OCI-M1 (cell line): ENCODE measurements around the gene PRPSAP1.
A peak's percentile ranks its signal among the peaks of the same experiment; 100 is the strongest.

Experiments used
- DNase-seq: peaks from one replicate; lab custom pipeline; 2025; lab: John Stamatoyannopoulos, UW

PRPSAP1 gene, protein sequence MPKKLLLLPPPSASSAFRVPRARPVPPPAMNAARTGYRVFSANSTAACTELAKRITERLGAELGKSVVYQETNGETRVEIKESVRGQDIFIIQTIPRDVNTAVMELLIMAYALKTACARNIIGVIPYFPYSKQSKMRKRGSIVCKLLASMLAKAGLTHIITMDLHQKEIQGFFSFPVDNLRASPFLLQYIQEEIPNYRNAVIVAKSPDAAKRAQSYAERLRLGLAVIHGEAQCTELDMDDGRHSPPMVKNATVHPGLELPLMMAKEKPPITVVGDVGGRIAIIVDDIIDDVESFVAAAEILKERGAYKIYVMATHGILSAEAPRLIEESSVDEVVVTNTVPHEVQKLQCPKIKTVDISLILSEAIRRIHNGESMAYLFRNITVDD

DNA sequence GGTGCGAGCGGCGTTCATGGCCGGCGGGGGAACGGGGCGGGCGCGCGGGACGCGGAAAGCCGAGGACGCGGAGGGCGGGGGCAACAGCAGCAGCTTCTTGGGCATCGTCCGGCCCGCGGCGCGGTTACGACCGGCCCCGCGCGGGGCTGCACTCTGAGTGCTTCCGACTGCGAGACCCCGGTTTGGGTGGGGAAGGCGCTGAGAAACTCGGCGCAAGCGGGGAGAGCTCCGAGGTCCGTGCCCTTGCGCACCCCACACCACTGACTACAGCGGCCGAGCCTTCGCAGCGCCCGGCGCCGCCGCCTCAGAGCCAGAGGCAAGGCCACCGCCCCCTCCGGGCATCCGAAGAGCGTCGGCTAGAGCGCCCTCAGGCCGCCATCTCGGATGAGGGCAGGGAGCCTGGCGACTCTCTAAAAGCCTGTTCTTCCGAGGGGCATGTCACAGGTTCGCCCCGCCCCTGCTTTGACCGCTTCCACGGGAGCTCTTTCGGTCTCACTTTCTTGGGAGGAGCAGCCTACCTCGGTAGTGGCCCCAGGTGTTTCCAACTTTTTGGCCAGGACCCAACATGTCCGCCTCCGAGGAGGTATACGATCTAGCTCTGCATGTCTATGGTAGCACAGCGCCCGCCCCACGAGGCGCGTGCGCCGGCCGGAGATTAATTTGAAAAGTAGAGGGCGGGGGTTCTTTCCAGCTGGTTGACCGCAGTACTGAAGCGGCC lies at the start of gene PRPSAP1:
TSS of gene PRPSAP1 (minus strand) at position 318 of the 718 bp plus-strand sequence. CDS start at position 105, 213 bp downstream.
- DNase-seq, result peak; percentile 97

DNA sequence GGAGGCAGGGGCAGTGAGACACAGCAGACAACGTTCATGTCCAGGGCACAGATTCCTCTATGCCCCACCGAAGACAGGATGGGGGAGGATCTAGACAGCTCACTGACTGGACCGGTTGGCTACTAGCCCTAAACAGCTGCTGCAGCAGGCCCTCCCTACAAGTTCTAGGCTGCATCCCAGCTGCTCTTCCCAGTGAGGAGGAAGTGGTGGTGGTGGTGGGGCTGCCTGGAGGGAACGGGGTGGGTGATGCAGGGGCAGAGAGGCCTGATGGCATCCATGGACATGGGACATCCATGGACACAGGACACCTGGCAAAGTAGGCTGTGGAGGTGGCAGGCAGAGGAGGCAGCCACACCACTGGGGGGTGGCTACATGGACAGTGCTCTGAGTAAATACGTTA lies 49.0 kb upstream of the PRPSAP1 start:
- DNase-seq, result no peak

DNA sequence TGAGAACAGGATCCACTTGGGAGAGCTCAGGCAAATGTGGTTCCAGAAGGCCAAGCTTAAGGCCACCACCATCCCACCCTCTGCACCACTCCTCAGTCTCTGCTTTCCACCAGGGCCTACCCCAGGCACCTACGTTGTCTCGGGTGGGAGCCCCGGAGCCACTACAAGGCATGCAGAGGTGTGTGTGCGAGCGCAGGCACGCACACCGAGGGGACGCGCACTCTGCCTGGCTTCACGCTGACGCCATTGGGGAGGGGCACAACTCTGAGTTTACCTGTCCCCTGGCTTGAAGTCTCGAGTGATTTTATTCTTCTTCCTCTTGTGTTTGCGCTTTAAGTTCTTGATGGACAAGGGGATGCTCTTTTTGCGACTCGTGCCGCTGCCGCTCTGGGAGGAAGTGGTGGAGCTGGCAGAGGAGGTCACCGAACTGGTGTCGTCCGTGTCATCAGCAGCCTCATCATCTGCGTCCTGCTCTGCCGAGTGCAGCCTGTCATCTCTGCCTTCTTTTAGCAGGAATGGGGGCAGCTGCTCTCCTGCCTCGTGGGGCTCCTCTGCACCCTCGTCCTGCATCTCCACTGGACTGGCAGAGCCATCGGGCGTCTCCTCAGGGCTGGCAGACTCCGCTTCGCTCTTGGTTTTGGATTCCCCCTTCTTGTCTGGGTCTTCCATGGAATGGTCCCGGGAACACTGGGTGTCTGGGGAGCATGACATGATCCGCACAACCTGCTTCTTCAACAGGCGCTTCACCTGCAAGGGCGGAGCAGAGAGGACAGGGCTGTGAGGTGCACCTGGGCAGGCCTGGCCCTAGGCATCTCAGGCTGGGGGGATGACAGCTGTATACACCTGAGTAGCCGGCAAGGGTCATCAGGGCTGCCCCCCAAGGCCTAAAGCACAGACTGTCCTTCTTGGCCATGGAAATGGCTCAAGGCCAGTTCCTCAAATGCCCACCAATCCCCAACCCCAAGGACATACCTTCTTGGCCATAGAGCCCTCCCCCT lies 45.8 kb upstream of the PRPSAP1 start:
- DNase-seq, result no peak

DNA sequence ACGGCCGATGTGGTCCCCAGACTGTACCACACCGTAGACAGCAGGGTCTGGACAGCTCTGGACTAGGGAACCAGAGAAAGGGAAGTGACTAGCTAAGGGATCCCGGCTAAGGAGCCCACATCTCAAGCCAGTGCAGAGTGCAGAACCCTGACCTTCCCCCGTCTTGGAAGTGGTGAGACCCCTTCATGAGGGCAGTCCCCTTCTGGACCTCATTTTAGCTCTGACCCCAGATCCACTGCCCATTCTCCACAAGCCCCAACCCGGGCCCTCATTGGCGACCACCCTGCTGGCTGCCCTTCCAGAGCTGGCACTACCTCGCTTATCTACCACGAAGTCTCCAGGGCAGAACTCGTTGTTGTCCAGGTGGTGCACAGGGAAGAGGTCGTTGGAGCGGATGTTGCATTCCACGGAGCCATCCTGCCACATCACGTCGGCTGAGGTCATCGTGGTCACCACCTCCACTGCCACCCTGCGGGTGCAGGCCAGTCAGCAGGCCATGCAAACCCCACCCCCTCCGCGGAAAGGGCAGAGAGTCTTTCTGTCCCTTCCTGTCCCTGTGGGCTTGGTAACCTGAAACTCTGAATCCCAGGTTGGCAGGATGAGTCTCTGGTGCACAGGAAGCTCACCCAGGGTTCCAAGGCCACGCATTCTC lies 44.9 kb upstream of the PRPSAP1 start:
- DNase-seq, result no peak

DNA sequence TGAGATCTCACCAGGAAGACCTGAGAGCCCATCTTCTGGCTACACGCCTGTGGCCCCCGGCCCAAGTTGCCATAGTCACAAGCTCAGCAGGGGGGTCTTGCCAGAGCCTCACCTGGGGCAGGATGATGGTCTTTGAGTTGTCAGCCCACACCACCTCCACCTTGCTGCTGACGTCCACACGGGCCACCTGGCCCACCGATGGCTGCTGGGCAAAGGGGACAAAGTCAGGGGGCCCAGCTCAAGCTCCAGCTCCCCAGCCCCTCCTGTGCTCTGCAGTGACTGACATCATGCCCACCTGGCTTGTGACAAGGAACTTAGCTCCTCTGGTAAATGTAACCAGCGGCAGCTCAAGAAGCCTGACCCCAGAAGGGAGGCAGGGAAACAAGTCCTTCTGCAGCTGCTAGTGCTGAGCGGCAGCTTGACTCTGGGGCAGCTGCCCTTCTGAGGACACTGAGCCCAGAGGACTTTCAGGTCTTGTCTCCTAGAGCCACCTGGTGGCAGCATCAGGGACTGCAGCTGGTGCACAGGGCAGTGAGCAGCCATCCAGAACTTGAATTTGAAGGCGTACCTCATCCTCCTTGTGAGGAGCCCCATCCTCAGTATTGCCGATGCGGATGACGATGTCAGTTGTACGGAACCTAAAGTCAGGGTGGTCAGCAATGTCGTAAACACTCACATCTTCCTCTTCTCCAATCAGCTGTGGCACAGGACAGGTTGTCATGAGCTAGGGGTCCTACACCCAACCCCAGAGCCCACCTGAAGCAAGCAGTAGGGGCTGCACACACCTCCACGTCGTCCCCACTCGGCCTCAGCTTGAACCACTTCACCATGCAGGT lies 44.2 kb upstream of the PRPSAP1 start:
- peak; percentile 90 for DNase-seq

DNA sequence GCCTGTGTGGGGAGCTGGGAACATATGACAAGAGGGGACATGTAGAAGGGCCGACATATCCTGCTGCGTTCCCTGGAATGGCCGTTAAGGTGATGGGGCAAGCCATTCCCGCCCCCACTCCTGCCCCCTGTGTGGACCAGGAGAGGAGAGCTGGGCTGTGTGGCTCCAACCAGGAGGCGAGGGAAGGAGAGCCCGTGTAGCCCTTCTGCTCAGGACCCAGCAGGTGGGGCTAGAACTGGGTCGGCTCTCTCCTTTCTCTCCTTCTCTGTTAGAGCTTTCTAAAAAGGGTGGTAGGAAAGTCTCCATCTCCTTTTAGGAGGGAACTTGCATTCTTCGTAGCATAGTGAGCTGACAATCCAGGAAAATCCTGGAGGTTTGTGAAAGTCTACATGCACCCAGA lies 43.5 kb upstream of the PRPSAP1 start:
- DNase-seq, result no peak

DNA sequence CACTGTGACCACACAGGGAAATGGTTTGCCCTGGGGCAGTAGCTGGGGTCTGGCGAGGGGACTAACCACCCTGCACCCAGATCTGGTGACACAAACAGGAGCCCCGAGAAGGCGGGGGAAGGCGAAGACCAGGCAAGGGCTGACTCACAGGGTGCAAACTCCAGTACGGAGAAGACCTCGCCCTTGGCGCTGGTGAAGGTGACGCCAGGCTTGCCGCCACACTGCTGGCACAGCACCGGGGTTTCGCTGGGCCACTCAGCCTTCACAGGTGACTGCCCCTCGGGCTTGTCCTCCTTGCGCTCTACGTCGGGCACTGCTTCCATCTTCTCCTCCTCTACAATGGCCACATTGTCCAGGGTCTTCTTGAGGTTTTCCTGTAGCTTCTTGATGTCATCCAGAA lies 42.3 kb upstream of the PRPSAP1 start:
- DNase-seq, result no peak

DNA sequence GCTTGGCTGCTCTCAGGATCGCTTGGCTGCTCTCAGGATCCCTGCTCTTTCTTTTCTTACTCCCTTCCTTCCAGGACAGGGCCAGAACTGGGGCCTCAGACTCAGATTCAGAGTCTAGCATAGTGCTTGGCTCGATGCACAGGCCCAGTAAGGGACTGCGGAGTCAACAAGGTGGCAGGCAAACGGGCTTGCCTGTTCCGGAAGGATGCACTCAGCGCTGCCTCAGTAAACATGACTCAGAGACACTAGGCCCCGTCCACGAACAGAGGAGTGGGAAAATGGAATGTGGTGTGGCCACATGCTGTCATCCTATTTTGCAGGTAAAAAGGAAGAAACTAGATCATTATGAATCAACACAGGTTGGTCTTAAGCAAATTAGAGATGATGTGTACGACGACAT lies 40.5 kb upstream of the PRPSAP1 start:
- DNase-seq, result no peak

DNA sequence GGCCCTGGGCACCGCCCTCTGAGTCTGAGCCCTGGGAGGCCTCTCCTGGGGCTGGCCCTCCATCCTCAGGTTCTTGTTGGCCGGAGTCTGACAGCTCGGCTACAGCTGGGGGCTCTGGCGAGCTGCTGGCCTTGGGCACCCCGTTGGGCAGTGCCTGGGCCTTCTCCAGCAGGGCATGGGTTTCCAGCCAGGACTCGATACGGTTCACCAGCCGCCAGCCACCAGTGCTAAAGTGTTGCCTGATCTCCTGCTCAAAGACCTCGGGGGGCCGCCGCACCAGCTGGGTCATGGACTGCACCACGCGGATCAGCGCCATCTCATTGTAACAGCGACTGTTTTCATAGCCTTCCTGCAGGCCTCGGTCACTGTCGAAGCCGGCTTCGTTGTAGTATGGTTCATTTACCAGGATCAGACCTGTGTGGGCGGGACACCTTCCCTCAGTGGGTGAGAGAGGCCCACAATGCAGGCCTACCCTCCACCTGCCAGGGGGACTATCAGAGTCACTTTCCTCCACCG lies 37.5 kb upstream of the PRPSAP1 start:
- no peak for DNase-seq

DNA sequence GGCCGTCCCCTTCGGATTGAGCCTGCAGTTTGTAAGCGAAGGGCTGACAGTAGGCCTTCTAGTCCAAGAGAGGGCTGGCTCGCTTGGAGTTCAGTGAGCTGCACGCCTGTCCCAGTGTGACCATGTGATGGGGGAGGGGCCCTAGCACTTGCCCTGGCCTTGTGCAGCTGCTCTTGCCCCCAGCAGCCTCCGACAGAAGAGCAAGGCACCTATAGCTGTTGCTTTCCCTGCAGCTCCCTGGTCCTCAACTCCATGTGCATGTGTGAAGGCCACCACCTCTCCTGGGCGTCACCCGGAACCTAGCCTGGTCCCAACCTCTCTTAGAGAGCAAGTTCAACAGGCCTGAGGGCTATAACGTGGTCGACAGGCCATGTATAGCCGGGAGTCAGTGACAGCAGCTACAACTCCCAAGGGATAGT lies 36.3 kb upstream of the PRPSAP1 start:
- no peak for DNase-seq

DNA sequence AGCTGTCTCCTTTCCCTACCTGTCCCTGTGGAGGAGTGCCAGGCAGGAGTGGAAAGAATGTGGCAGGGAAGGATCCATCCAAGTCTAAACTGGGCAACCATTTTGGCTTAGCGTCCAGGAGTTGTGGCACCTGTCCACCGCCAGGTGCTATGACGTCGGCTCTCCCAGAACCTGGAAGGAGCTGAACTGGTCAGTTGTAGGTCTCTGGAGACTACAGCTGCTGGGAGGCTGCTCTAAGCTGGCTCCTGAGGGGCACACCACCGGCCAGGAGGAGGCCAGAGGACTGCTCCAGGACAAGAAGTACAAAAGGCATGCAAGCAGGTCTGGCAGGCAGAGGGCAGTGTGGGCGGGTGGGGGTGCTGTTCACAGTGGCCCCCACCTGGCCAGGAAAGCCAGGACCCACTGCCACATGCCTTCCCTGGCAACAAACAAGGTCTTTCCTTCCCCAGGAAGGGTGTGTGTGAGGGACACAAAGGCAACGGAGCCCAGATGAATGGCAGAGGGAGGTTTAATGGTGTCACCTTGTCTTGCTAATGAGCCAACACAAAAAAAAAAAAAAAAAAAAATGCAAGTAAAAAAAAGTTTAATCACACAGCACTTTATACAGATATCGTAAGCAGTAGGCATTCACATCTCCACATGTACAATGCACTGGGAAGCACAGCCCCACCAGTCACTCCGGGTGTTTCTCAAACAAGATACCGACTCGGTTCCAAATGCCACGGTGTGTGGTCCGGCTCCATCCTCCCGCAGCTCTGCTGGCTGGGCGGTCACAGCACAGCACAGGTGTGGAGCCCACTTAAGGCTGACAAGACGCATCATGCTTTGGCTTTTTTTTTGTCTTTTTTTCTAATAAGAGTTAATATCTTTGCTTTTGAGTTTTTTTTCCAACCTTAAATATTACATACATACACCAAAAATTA lies 35.5 kb upstream of the PRPSAP1 start:
- DNase-seq, result no peak

DNA sequence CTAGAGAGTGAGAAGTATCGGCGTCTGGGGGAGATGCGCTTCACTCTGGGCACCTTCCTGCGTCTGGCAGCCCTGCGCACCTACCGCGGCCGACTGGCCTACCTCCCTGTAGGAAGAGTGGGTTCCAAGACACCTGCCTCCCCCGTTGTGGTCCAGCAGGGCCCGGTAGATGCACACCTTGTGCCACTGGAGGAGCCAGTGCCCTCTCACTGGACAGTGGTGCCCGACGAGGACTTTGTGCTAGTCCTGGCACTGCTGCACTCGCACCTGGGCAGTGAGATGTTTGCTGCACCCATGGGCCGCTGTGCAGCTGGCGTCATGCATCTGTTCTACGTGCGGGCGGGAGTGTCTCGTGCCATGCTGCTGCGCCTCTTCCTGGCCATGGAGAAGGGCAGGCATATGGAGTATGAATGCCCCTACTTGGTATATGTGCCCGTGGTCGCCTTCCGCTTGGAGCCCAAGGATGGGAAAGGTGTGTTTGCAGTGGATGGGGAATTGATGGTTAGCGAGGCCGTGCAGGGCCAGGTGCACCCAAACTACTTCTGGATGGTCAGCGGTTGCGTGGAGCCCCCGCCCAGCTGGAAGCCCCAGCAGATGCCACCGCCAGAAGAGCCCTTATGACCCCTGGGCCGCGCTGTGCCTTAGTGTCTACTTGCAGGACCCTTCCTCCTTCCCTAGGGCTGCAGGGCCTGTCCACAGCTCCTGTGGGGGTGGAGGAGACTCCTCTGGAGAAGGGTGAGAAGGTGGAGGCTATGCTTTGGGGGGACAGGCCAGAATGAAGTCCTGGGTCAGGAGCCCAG lies 33.5 kb upstream of the PRPSAP1 start:
- no peak for DNase-seq

DNA sequence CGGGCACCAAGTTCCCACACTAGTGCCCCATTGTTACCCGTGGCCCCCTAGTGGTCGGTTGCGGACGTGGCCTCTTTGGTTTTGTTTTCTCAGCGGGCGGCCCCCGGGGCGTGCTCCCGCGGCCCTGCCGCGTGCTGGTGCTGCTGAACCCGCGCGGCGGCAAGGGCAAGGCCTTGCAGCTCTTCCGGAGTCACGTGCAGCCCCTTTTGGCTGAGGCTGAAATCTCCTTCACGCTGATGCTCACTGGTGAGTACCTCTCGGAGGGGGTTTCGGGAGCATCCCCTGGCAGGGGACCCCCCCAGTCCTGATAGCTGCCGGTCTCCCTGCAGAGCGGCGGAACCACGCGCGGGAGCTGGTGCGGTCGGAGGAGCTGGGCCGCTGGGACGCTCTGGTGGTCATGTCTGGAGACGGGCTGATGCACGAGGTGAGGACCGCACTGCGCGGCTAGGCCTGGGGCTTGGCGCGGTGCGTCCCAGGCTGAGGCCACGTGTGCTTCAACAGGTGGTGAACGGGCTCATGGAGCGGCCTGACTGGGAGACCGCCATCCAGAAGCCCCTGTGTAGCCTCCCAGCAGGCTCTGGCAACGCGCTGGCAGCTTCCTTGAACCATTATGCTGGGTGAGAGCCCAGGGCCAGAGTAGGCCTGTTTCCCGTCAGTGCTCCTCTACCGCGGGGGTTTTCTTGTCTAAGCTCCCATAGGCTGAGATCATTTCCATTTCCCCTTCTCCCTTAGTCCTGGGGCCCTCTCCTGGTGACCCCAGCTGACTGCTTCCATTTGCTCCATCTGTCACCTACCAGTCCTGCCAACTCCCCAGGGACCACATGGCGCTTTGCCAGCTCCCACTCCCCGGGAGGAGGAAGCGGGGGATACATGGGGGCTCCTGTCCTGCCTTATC lies 32.4 kb upstream of the PRPSAP1 start:
- DNase-seq, result peak; percentile 89

DNA sequence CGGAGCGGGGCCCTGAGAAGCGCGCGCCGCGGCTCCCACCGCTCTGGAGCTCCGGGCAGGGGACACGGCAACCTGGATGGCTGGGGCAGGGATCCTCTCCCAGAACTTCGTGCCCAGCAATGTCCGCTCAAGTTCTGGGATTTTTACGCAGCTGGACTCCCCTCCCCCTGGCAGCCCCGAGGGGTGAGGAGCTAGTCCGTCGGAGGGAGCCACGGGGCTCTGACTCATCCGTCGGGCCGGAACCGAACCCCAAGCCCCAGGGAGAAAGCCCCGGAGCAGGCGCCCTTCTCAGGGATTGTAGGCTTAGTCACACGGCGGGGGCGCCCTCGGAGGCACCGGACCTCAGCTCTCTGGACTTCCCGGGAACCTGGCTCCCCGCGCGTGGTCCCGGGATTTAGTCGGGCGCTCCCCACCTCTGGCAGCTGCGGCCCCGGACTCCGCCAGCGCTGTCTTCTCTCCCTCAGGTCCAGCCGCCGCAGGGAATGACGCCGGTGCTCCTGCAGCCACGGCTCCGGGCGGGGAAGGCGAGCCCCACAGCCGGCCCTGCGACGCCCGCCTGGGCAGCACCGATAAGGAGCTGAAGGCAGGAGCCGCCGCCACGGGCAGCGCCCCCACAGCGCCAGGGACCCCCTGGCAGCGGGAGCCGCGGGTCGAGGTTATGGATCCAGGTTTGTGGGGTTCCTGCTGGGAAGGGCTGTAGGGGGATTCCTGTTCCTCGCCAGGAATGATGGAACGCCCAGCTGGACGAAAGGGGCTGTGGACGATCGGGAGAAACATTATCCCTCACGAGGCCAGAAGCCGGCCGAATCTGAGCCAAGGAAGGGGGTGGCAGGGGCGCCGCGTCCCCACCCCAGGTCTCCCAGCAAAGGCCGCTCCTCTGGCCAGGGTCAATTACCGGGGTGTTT lies 31.5 kb upstream of the PRPSAP1 start:
- peak; percentile 68 for DNase-seq

DNA sequence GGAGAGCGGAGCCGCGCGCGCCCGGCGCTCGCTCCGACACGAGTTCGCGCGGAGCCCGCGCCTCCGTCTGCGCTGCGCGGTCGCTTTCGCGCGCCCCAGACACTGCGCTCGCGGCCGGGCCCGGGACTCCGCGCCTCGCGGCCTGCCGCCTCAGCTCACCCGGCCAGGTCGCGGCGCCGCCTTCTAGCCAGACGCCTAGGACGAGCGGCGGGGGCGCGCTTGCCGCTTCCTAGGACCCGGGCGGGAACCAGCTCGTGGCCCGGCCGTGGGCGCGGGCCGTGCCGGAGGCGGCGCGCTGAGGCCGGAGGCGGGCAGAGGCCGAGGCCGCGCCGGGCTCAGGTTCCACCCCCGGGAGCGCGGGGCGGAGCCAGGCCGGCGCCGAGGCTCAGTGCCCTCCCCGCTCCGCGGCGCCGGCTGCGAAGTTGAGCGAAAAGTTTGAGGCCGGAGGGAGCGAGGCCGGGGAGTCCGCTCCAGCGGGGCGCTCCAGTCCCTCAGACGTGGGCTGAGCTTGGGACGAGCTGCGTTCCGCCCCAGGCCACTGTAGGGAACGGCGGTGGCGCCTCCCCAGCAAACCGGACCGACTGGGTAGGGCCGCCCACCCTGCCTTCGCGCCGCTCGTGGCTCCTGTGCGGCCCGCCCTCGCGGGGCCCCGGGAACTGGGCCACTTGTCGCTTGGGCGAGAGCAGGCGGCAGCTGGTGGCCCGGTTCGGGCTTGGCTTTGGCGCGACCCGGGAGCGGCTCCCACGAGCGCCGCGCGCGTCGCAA lies 30.7 kb upstream of the PRPSAP1 start, which contains the start of gene SPHK1:
TSS of gene SPHK1 (plus strand) at position 388 of the 765 bp plus-strand sequence. CDS start 1,036 bp downstream, outside the sequence.
- DNase-seq, result peak; percentile 83
